Hepatocyte (in vitro differentiated cells): ENCODE data around the gene ANAPC2. TPM values are rescaled to one million over a fixed set of nuclear protein-coding genes. Genes with fewer than 3 reads are reported as not detected.
A peak's percentile ranks its signal among the peaks of the same experiment; 100 is the strongest.

Experiments used
- DNase-seq: peaks from one replicate; pipeline ENCODE4 v3.0.0-alpha.2; 2016; ENCODE audit warnings: low spot score
- H2AFZ ChIP-seq: fragments of 200-600 bp; sonication (generic); 2 replicates; pipeline ENCODE4 v1.6.0; 2016; ENCODE audit warnings: antibody characterized with exemption, mild to moderate bottlenecking
- H3K27ac ChIP-seq: fragments of 200-600 bp; sonication (generic); 2 replicates; pipeline ENCODE4 v1.5.1; 2016; ENCODE audit warnings: mild to moderate bottlenecking
- H3K27me3 ChIP-seq: fragments of 200-600 bp; sonication (generic); 2 replicates; pipeline ENCODE4 v1.6.1; 2016
- H3K36me3 ChIP-seq: fragments of 200-600 bp; sonication (generic); replicated peaks from 2 replicates; pipeline ENCODE4 v1.5.1; 2016; ENCODE audit warnings: low read depth; ENCODE audit not compliant: insufficient read depth
- H3K4me1 ChIP-seq: fragments of 200-600 bp; sonication (generic); 2 replicates; pipeline ENCODE4 v1.5.1; 2016; ENCODE audit warnings: mild to moderate bottlenecking, moderate library complexity; ENCODE audit not compliant: insufficient read depth
- H3K4me2 ChIP-seq: fragments of 200-600 bp; sonication (generic); 2 replicates; pipeline ENCODE4 v1.6.0; 2016
- H3K4me3 ChIP-seq: fragments of 200-600 bp; sonication (generic); 2 replicates; pipeline ENCODE4 v1.5.1; 2016; ENCODE audit warnings: mild to moderate bottlenecking
- H3K79me2 ChIP-seq: fragments of 200-600 bp; sonication (generic); 2 replicates; pipeline ENCODE4 v1.6.0; 2017; ENCODE audit warnings: mild to moderate bottlenecking
- H3K9me2 ChIP-seq: fragments of 200-600 bp; sonication (generic); replicated peaks from 2 replicates; pipeline ENCODE4 v1.6.0; 2017; ENCODE audit warnings: mild to moderate bottlenecking; ENCODE audit not compliant: insufficient read depth
- H3K9me3 ChIP-seq: fragments of 200-600 bp; sonication (generic); 2 replicates; pipeline ENCODE4 v1.5.1; 2016; ENCODE audit warnings: low read depth, mild to moderate bottlenecking
- H4K20me1 ChIP-seq: fragments of 200-600 bp; sonication (generic); 2 replicates; pipeline ENCODE4 v1.6.0; 2016; ENCODE audit warnings: mild to moderate bottlenecking; ENCODE audit not compliant: insufficient read depth, poor library complexity, severe bottlenecking
- EZH2 ChIP-seq: fragments of 200-600 bp; sonication (generic); IDR thresholded peaks from 2 replicates; pipeline ENCODE4 v1.6.1; 2016; ENCODE audit warnings: antibody characterized with exemption, mild to moderate bottlenecking, borderline replicate concordance
- EZH2phosphoT487 ChIP-seq: fragments of 200-600 bp; sonication (generic); IDR thresholded peaks from one replicate; pipeline ENCODE4 v1.6.1; 2018; ENCODE audit warnings: antibody characterized with exemption, mild to moderate bottlenecking, low read depth, moderate library complexity; ENCODE audit not compliant: unreplicated experiment, severe bottlenecking
- WGBS: methylation state at CpG from one replicate; pipeline ENCODE4 v1.1.6; 2016; ENCODE audit warnings: low lambda C conversion rate; ENCODE audit errors: missing lambda C conversion rate; 5-methylcytosine and 5-hydroxymethylcytosine counted together
- polyA plus RNA-seq: library from polyadenylated mRNA; unstranded; fragments of >200 nt; fragmentation: Nextera tagmentation; extraction: Ambion mirVana; gene quantifications from 2 replicates; pipeline ENCODE4 v1.2.1, GENCODE V29; 2016
- total RNA-seq: library from RNA; depleted of rRNA; stranded (reverse); fragments of >200 nt; gene quantifications from 2 replicates; pipeline ENCODE4 v1.2.3, GENCODE V29; 2014
- TF ChIP-seq, protein P1 (sequence below): fragments of 200-600 bp; sonication (generic); IDR thresholded peaks from 2 replicates; pipeline ENCODE4 v1.5.1; 2016; ENCODE audit warnings: antibody characterized with exemption, mild to moderate bottlenecking; ENCODE audit not compliant: poor library complexity

Gene ANAPC2
- total and polyA plus RNA-seq, 2 experiments from 2014 or later: 12.2 to 21.3 TPM

DNA sequence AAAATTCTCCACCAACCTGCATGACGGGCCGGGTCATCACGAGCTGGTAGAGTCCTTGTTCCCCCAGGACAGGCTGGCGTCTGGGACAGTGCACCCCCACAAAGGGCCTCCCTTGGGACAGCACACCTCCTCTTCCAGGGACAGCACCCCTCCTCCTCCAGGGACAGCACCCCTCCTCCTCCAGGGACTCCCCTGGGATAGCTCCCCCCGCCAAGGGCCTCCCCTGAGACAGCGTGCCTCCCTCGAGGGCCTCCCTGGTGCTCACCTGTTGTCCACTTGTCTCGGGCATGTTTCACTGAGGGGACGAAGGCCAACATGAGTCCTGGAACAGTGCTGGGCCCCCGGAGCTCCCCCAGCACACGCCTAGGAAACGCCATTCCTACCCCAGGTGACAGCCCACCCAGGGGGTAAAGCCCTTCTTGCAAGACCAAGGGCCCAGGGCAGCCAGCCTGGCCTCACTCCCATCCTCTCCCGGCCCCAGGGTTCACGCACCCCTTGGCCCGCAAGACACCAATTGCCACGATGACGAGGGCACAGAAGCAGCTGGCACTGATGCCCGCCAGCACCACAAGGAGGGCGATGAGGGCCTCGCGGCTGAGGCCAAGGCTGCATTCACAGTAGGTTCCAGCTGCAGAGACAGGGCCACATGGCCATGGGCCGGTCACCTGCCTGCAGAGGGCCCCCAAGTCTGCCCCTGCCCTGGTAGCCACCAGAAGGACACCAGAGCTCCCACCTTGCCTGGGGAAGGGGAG is 17.0 kb downstream of the ANAPC2 start:
- no peak overlapping the region for H3K27ac ChIP-seq
- peaks cover 50% of the 10 kb centered on the region for H3K27me3 ChIP-seq
- H3K9me2 ChIP-seq: no peaks in the 10 kb centered on the region
- H3K36me3 ChIP-seq: no peaks in the 10 kb centered on the region
- no peak overlapping the region for H3K4me2 ChIP-seq
- no peak overlapping the region for H3K4me3 ChIP-seq
- no peak for TF ChIP-seq EZH2phosphoT487
- TF ChIP-seq EZH2: no peak
- TF ChIP-seq, protein P1, sequence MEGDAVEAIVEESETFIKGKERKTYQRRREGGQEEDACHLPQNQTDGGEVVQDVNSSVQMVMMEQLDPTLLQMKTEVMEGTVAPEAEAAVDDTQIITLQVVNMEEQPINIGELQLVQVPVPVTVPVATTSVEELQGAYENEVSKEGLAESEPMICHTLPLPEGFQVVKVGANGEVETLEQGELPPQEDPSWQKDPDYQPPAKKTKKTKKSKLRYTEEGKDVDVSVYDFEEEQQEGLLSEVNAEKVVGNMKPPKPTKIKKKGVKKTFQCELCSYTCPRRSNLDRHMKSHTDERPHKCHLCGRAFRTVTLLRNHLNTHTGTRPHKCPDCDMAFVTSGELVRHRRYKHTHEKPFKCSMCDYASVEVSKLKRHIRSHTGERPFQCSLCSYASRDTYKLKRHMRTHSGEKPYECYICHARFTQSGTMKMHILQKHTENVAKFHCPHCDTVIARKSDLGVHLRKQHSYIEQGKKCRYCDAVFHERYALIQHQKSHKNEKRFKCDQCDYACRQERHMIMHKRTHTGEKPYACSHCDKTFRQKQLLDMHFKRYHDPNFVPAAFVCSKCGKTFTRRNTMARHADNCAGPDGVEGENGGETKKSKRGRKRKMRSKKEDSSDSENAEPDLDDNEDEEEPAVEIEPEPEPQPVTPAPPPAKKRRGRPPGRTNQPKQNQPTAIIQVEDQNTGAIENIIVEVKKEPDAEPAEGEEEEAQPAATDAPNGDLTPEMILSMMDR: no peak
- peaks cover 17% of the 10 kb centered on the region for H3K4me1 ChIP-seq
- H4K20me1 ChIP-seq: no peaks in the 10 kb centered on the region
- H2AFZ ChIP-seq: no peak overlapping the region
- no peaks in the 10 kb centered on the region for H3K79me2 ChIP-seq
- DNase-seq: no peak
- WGBS: 86% methylated on average over 21 of the region's 22 CpGs
- no peaks in the 10 kb centered on the region for H3K9me3 ChIP-seq

GRCh38 chr9:137170486-137171148 is 17.7 kb downstream of the ANAPC2 start:
- Histone ChIP-seq H3K27me3 (peaks cover 57% of the 10 kb centered on the region), H3K4me1 (peaks cover 17% of the 10 kb centered on the region), H3K4me2 (no peak overlapping the region), H3K36me3 (no peaks in the 10 kb centered on the region), H2AFZ (no peak overlapping the region), H3K9me3 (no peaks in the 10 kb centered on the region), H3K4me3 (no peak overlapping the region), H4K20me1 (no peaks in the 10 kb centered on the region), H3K27ac (no peak overlapping the region), H3K79me2 (no peaks in the 10 kb centered on the region), H3K9me2 (no peaks in the 10 kb centered on the region)
- DNase-seq: no peak
- TF ChIP-seq EZH2 (no peak), EZH2phosphoT487 (no peak)
- TF ChIP-seq, protein P1: no peak
- 66% methylated on average over 14 of the region's 14 CpGs for WGBS

DNA sequence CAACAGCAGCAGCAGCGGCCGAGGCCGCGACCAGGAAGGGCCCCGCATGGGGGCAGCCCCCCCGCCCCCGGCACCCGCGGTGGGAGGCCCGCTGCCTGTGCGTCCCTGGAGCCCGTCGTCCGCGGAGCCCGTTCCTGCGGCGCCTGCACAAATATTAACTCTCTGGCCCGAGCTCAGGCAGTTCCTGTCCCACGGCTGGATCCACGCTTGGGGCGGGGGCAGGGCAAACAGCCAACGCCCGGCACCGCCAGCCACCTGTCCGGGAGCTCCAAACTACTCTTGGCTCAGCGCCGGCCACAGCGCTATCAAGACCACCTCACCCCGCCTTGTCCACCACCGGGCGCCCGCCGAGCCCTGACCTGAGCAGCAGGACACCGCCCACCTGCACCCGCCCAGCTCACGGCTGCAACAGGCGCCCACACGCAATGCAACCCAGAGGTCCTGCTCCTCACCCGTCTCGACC is 18.4 kb downstream of the ANAPC2 start, which contains the start of gene LRRC26:
Gene LRRC26 (minus strand): TSS at position 156 of the 463 bp plus-strand sequence. CDS start 108 bp downstream, at position 48.
- Histone ChIP-seq H3K79me2 (no peaks in the 10 kb centered on the region), H3K9me3 (no peaks in the 10 kb centered on the region), H3K4me3 (no peak within 1 kb of the TSS), H3K27me3 (peaks cover 62% of the 10 kb centered on the region), H4K20me1 (no peaks in the 10 kb centered on the region), H2AFZ (no peak within 1 kb of the TSS), H3K4me2 (peak within 1 kb of the TSS; percentile 80), H3K27ac (no peak within 1 kb of the TSS), H3K9me2 (no peaks in the 10 kb centered on the region), H3K36me3 (no peaks in the 10 kb centered on the region), H3K4me1 (peaks cover 17% of the 10 kb centered on the region)
- WGBS: 21% methylated on average over 35 of the region's 41 CpGs
- TF ChIP-seq, protein P1: no peak
- no peak for DNase-seq
